Heart right ventricle (tissue), 16 donors: ENCODE results near the gene GRIN2A. TPM values are rescaled to one million over a fixed set of nuclear protein-coding genes. Genes with fewer than 3 reads are reported as not detected.

Experiments
- ATAC-seq, 8 donors: fragments of 200-7000 bp; cut with Tn5 transposase; one replicate each; pipeline ENCODE4 v1.9.1; 2020; ENCODE audit warnings: mild to moderate bottlenecking in 8 of 8, moderate library complexity in 8 of 8, moderate number of reproducible peaks in 1 of 8
- DNase-seq, 2 donors: peaks; one replicate each; pipeline ENCODE4 v3.0.0-alpha.2; 2020
- H3K27ac ChIP-seq, 10 donors: fragments of 200-600 bp; sonication (generic) in 2 of 10; one replicate each; pipeline versions ENCODE4 v1.5.0 to v1.8.0; 2020 to 2022; ENCODE audit warnings: mild to moderate bottlenecking in 3 of 10
- H3K27me3 ChIP-seq, 7 donors: fragments of 200-600 bp; one replicate each; pipeline ENCODE4 v1.8.0; 2021 to 2022; ENCODE audit warnings: mild to moderate bottlenecking in 2 of 7
- H3K36me3 ChIP-seq, 9 donors: fragments of 200-600 bp; sonication (generic) in 1 of 9; one replicate each; pipeline versions ENCODE4 v1.5.0 to v1.8.0; 2020 to 2022; ENCODE audit warnings: mild to moderate bottlenecking in 2 of 9
- H3K4me1 ChIP-seq, 9 donors: fragments of 200-600 bp; sonication (generic) in 1 of 9; one replicate each; pipeline versions ENCODE4 v1.5.0 to v1.8.0; 2020 to 2022; ENCODE audit warnings: mild to moderate bottlenecking in 4 of 9
- H3K4me3 ChIP-seq, 10 donors: fragments of 200-600 bp; sonication (generic) in 2 of 10; one replicate each; pipeline versions ENCODE4 v1.5.0 to v1.8.0; 2020 to 2022; ENCODE audit warnings: mild to moderate bottlenecking in 7 of 10, moderate library complexity in 2 of 10
- H3K9me3 ChIP-seq, 11 donors: fragments of 200-600 bp in 10 of 11; sonication (generic) in 2 of 11; one replicate each; pipeline versions ENCODE4 v1.5.0 to v1.8.0; 2013 to 2022; ENCODE audit warnings: mild to moderate bottlenecking in 2 of 11, control low read depth in 1 of 11, moderate library complexity in 1 of 11
- WGBS, 2 donors: extraction: QIAGEN DNeasy Blood & Tissue Kit; methylation state at CpG; one replicate each; pipeline ENCODE4 v1.1.7; 2013; ENCODE audit warnings: inconsistent platforms in 1 of 2; 5-methylcytosine and 5-hydroxymethylcytosine counted together
- intact Hi-C, 10 donors: fragments of 100-400 bp; cut with DNase I; formaldehyde crosslinking; loops; one replicate each; pipeline versions ENCODE4 v1.11.1 to v1.14.2; 2022
- polyA plus RNA-seq, 2 donors: library from polyadenylated mRNA; stranded (reverse); fragments of 200-250 nt; gene quantifications; one replicate each; pipeline ENCODE4 v1.2.3, GENCODE V29; 2013
- total RNA-seq, 10 donors: library from RNA; stranded (reverse); fragmentation: NEBNext Ultra II Directional in 3 of 10; extraction: Animal tissue kit (Norgen Biotek cat#: 25700) in 3 of 10; gene quantifications; one replicate each; pipeline versions ENCODE4 v1.2.1 to v1.2.4, GENCODE V29; 2021 to 2023
- TF ChIP-seq, protein P1 (sequence below), 9 donors: fragments of 200-600 bp; sonication (generic) in 2 of 9; IDR thresholded peaks; one replicate each; pipeline versions ENCODE4 v1.5.0 to v1.8.0; 2021 to 2022; ENCODE audit warnings: antibody characterized with exemption in 9 of 9, mild to moderate bottlenecking in 5 of 9, moderate library complexity in 1 of 9
- donor health status: Arrhythmogenic right ventricular cardiomyopathy.
- donor health status: ischemic (EF 13 %, LVEDD 7.1; RV severe dilation, severe dysfunction).
- donor health status: healthy with polysubstance abuse.
- donor health status: DM: no; HTN: yes; CAD: no.
- donor health status: DM: no; HTN: no; CAD: no.
- donor health status: ischemic (EF 25% LVEDD 6.9; RV normal size, moderate dysfunction).
- donor health status: ischemic (EF 25% LVEDD 5.7; RV mildly dilated, moderate dysfunction).
- donor health status: healthy.
- donor health status: DM: yes; HTN: yes; CAD: no.
- donor health status: Ischemic cardiomyopathy.
- donor health status: ischemic (EF 35%, LVEDD 5.7; RV mildly dilated, moderate dysfunction).
- donor health status: nonischemic (EF 11% LVEDD 7.7; RV severe dilation, severe dysfunction).
- donor health status: DM: yes; HTN: yes; CAD: no.
- donor health status: PGD.
- donor health status: ischemic (EF 29% LVEDD 5.4; RV normal size, mild dysfunction).
- donor health status: nonischemic (EF 23%, LVEDD 6.1; RV moderate dilation, normal function).

The GRIN2A gene
- total and polyA plus RNA-seq, 12 donors: 0.01 to 11.7 (median 4.7) TPM

DNA sequence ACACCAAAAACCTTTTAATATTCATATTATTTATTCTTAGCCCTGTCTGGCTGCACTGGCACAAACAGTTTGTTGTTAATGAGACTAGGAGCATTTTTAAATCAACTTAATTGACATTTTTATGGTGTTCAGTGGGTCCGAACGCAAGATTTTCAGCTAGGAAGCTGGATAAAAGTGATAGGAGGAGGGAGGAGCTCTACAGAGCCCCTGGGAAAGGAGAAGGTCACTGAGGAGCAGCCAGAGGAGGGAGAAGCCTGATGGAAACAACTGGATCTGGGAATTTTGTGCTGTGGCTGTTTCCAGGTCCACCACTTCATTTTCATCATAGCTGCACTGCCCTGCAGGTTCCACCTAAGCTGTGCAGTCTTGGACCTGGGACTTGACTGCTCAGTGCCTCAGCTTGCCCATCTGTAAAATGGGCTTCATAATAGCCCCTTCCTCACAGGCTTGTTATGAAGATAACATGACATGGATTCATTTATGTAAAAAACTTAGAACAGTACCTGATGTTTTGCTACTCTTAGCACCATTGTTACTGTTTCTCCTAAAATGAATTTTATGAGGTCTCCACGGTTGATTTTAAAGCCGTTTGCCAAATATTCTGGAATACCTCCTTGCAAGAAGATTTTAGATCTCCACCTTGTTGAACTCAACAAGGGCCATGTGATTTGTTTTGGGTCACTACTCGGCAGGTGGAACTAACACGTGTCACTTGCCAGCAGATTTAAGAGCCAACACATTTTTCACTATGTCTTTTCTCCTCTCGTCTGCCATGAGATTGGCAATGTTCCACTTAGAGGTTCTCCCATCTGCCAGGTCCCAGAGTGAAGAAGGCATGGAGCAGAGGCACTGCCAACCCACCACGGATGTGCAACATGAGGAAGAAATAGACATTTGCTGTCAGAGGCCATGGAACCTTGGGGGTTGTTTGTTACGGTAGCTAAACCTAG lies 18.7 kb upstream of the GRIN2A start:
- TF ChIP-seq, protein P1, sequence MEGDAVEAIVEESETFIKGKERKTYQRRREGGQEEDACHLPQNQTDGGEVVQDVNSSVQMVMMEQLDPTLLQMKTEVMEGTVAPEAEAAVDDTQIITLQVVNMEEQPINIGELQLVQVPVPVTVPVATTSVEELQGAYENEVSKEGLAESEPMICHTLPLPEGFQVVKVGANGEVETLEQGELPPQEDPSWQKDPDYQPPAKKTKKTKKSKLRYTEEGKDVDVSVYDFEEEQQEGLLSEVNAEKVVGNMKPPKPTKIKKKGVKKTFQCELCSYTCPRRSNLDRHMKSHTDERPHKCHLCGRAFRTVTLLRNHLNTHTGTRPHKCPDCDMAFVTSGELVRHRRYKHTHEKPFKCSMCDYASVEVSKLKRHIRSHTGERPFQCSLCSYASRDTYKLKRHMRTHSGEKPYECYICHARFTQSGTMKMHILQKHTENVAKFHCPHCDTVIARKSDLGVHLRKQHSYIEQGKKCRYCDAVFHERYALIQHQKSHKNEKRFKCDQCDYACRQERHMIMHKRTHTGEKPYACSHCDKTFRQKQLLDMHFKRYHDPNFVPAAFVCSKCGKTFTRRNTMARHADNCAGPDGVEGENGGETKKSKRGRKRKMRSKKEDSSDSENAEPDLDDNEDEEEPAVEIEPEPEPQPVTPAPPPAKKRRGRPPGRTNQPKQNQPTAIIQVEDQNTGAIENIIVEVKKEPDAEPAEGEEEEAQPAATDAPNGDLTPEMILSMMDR (IDR thresholded peaks at IDR 0.05): no peak
- DNase-seq: no peak
- Histone ChIP-seq H3K27ac (no peak overlapping the region), H3K27me3 (peaks cover 0 to 12% (median 0%) of the 10 kb centered on the region in 7 donors), H3K36me3 (no peaks in the 10 kb centered on the region), H3K4me3 (no peak overlapping the region), H3K9me3 (peaks cover 0 to 9% (median 0%) of the 10 kb centered on the region in 11 donors), H3K4me1 (no peaks in the 10 kb centered on the region)
- intact Hi-C loops: no loop called here
- 67 to 71% methylated on average over 9 of the region's 9 CpGs for WGBS, 2 donors
- ATAC-seq: no peak

DNA sequence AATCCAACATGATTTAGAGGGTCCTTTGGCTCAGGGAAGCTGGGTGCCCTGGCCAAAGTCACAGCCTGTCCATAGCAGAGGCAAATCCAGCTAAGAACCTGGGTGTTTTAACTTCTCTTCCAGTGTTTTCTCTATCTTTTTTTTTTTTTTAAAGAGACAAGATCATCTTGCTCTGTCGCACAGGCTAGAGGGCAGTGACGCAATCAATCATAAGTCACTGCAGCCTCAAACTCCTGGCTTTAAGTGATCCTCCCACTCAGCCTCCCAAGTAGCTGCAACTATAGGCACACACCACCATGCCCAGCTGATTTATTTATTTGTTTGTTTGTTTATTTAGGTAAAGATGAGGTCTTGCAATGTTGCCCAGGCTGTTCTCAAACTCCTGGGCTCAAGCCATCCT lies 14.8 kb upstream of the GRIN2A start:
- Histone ChIP-seq H3K36me3 (no peaks in the 10 kb centered on the region), H3K4me1 (no peaks in the 10 kb centered on the region), H3K27ac (no peak overlapping the region), H3K4me3 (no peak overlapping the region), H3K9me3 (peaks cover 0 to 3% (median 0%) of the 10 kb centered on the region in 11 donors), H3K27me3 (peaks cover 0 to 19% (median 0%) of the 10 kb centered on the region in 7 donors)
- TF ChIP-seq, protein P1 (IDR thresholded peaks at IDR 0.05): no peak
- no peak for DNase-seq
- no peak for ATAC-seq
- WGBS, 2 donors: 72 to 75% methylated on average over 2 of the region's 2 CpGs
- intact Hi-C loops: no loop called here

DNA sequence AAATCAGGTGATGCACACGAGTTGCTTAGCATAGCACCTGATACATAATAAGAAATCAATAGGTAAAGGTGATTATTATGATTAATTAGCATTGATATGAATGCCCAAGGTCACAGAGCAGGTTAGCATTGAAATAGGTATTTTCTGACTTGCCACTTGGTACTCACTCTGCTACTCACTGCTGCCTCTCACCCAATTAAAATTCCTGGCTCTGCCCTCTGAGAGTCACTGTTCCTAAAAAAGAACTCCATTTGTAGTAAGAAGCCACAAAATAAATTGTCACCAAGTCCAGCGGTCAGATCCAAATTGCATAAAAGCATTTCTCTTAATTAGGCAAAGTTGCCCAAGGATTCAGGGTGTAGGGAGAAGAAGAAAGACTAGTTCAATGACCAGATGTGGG lies 8.9 kb upstream of the GRIN2A start:
- TF ChIP-seq, protein P1 (IDR thresholded peaks at IDR 0.05): no peak
- no peak overlapping the region for H3K4me3 ChIP-seq

DNA sequence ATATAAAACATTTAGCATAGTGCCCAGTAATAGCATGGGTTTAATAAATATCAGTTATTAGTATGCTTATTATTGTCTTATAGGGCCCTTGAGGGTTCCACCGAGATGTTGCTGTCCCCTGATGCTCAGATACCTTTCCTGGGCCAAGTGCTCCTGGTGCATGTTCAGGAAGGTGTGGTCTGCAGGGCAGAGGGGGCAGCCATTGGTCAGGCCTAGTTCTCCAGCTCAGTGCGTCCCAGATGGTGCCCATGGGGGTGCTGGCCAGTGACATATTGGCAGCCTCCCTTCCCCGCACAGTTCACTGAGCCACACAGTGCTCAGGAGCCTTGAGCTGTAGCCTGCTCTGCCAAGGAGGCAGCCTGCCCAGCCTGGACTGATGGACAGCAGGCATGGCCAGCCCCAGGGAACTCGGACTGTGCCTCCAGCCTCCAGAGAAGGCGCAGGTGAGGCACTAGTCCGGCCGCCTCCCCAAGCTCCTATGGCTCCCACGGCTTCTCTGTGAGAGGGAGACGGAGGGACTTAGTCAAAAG lies 7.7 kb upstream of the GRIN2A start:
- 75 to 79% methylated on average over 9 of the region's 9 CpGs for WGBS, 2 donors
- intact Hi-C loops: loop anchor here in 5 of 10 donors (10.0 kb wide), 4 partner anchors 535 to 1025 kb away; no protein-coding TSS in a partner anchor
- TF ChIP-seq, protein P1 (IDR thresholded peaks at IDR 0.05): no peak

More for the DNA sequence above, 8.9 kb upstream of the GRIN2A start:
- 76 to 79% methylated on average over 2 of the region's 2 CpGs for WGBS, 2 donors
- peaks cover 0 to 29% (median 11%) of the 10 kb centered on the region in 7 donors for H3K27me3 ChIP-seq
- H3K9me3 ChIP-seq: peaks cover 0 to 3% (median 0%) of the 10 kb centered on the region in 11 donors
- DNase-seq (no peak), ATAC-seq (no peak)
- H3K27ac ChIP-seq: no peak overlapping the region
- no peaks in the 10 kb centered on the region for H3K4me1 ChIP-seq
- intact Hi-C loops: no loop called here
- no peaks in the 10 kb centered on the region for H3K36me3 ChIP-seq

More for the DNA sequence above, 7.7 kb upstream of the GRIN2A start:
- Histone ChIP-seq H3K27me3 (peaks cover 0 to 41% (median 13%) of the 10 kb centered on the region in 7 donors), H3K4me3 (no peak overlapping the region), H3K36me3 (no peaks in the 10 kb centered on the region), H3K4me1 (no peaks in the 10 kb centered on the region), H3K9me3 (peaks cover 0 to 2% (median 0%) of the 10 kb centered on the region in 11 donors), H3K27ac (no peak overlapping the region)
- DNase-seq (no peak), ATAC-seq (no peak)
